AG09309 (cell line): ENCODE measurements around the gene MCM9.

ENCODE experiments used
- DNase-seq: peaks from one replicate; pipeline ENCODE4 v3.0.0-alpha.2; 2010; ENCODE audit warnings: low read depth
- H3K4me3 ChIP-seq: 2 replicates; pipeline ENCODE4 v1.5.1; 2011; ENCODE audit warnings: mild to moderate bottlenecking, low read depth, low read length, moderate library complexity; ENCODE audit not compliant: control insufficient read depth
- TF ChIP-seq, protein P1 (sequence below): IDR thresholded peaks from 2 replicates; pipeline ENCODE4 v1.5.1; 2011; ENCODE audit warnings: mild to moderate bottlenecking, low read depth, low read length, inconsistent platforms; ENCODE audit not compliant: insufficient read depth, control insufficient read depth; ENCODE audit errors: missing control alignments

Gene MCM9

GRCh38 chr6:118862443-118862842 lies 72.5 kb downstream of the MCM9 start:
- DNase-seq = no peak
- TF ChIP-seq, protein P1, sequence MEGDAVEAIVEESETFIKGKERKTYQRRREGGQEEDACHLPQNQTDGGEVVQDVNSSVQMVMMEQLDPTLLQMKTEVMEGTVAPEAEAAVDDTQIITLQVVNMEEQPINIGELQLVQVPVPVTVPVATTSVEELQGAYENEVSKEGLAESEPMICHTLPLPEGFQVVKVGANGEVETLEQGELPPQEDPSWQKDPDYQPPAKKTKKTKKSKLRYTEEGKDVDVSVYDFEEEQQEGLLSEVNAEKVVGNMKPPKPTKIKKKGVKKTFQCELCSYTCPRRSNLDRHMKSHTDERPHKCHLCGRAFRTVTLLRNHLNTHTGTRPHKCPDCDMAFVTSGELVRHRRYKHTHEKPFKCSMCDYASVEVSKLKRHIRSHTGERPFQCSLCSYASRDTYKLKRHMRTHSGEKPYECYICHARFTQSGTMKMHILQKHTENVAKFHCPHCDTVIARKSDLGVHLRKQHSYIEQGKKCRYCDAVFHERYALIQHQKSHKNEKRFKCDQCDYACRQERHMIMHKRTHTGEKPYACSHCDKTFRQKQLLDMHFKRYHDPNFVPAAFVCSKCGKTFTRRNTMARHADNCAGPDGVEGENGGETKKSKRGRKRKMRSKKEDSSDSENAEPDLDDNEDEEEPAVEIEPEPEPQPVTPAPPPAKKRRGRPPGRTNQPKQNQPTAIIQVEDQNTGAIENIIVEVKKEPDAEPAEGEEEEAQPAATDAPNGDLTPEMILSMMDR = no peak
- no peak overlapping the region for H3K4me3 ChIP-seq

DNA sequence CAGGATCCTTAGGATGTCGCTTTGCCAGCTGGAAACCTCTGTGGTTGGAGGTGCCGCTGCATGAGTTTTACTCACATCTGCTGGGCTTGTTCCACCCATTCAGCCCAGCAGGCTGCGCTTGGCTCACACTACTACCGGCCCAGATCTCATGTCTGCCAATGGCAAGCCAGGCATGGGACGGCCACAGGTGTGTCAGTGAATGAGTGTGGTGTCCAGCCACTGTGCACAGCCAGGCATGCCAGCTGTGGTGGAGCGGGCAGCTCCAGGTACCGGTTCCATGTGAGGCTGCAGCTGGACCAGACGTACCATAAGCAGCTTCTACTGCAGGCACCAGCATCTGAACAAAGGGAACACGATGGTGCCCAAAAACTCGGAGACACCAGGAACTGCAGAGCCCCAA lies 74.1 kb downstream of the MCM9 start:
- TF ChIP-seq, protein P1 = no peak

DNA sequence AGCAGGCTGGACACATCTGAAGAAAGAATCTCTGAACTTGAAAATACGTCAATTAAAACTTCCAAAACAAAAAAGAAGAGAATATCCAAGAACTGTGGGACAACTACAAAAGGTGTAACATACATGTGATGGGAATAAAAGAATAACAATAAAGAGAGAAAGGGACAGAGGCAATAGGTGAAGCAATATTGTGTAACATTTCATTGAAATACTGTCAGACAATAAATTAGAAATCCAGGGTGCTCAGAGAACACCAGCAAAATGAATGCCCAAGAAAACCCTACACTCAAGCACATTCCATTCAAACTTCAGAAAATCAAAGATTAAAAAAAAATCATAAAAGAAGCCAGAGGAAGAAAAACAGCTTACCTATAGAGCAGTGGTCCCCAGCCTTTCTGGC lies 74.6 kb downstream of the MCM9 start:
- no peak overlapping the region for H3K4me3 ChIP-seq
- DNase-seq = no peak
- TF ChIP-seq, protein P1 = no peak

More for the DNA sequence above, 74.1 kb downstream of the MCM9 start:
- no peak overlapping the region for H3K4me3 ChIP-seq
- DNase-seq = no peak

DNA sequence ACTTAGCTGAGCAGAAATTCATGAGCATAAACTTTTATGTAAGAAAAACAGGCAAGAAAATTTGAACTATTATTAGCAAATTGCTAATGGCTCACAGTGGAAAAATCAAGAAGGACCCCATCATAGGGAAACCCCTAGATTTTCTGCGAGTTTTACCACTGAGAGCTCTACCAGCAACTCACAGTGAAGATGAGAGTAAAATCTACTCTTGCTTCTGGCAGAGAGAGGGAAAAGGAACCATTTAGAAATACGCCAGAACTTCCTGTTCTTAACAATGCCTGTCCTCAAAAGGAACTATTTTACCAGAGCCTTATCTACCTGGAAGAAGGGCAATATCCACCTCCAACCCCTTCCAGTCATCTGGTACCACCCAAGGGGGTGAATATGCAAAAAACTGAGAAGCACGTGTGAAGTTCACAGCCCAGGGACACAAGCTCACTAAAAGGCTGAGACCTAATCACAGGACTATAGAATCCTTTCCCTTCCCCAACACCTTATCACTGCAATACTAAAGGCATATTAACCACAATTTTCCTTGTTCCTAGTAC lies 75.4 kb downstream of the MCM9 start:
- no peak overlapping the region for H3K4me3 ChIP-seq
- TF ChIP-seq, protein P1 = no peak
- DNase-seq = no peak

- H3K4me3 ChIP-seq = no peak overlapping the region
- no peak for DNase-seq
- TF ChIP-seq, protein P1 = no peak
Observed at GRCh38 chr6:118856301-118856700, 78.7 kb downstream of the MCM9 start.

DNA sequence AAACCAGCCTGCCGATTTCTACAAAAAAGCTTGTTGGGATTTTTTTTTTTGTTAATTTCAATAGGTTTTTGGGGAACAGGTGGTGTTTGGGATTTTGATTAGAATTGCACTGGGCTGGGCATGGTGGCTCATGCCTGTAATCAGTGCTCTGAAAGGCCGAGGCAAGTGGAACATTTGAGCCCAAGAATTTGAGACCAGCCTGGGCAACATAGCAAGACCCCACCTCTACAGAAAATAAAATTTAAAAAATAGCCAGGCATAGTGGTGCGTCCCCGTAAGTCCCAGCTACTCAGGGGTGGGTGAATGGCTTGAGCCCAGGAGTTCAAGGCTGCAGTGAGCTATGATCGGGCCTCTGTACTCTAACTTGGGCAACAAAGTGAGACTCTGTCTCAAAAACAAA lies 81.6 kb downstream of the MCM9 start:
- DNase-seq = no peak
- TF ChIP-seq, protein P1 = no peak
- no peak overlapping the region for H3K4me3 ChIP-seq

DNA sequence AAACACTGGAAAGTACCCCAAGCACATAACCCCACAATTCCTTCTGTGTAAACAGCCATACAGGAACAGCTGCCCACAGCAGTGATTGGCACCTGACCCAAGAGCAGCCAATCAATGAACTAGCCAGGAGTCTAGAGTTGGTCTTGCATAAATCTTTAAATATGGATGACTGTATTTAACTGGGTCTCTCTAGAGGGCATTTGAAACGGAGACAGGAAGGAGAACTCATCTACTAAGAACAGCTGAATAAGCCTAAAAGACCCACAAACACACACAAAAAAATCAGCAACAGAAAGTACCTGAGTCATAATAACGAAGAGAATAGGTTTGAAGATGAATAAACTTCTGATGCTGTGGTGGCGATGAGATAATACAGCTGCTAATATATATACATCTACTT lies 90.0 kb downstream of the MCM9 start:
- TF ChIP-seq, protein P1 = no peak
- no peak for DNase-seq
- no peak overlapping the region for H3K4me3 ChIP-seq
